Endothelial cell of umbilical vein (primary cell): Measurements from ENCODE around the gene DRICH1. TPM values are rescaled to one million over a fixed set of nuclear protein-coding genes. Genes with fewer than 3 reads are reported as not detected.

ENCODE experiments used
- BruUV-seq: library from RNA; stranded (reverse); fragments of 400-500 nt; replicated peaks from 2 replicates; lab custom pipeline; 2021; lab: Mats Ljungman, UMichigan
- CTCF ChIA-PET: fragments of 300-600, 350-600 bp; sonication (Branson Sonifier 250); formaldehyde crosslinking; loops from one replicate; lab custom pipeline; 2021; ENCODE audit warnings: antibody characterized with exemption, inconsistent platforms; lab: Charles Lee
- POLR2A ChIA-PET: fragments of 300-600, 350-600 bp; sonication (Branson Sonifier 250); formaldehyde crosslinking; loops from one replicate; lab custom pipeline; 2021; ENCODE audit warnings: antibody characterized with exemption, inconsistent platforms; lab: Charles Lee
- DNase-seq: peaks from one replicate; pipeline ENCODE4 v3.0.0-alpha.2; 2011; ENCODE audit warnings: low read depth, low spot score
- FAIRE-seq: peaks from 2 replicates; lab custom pipeline; 2011; peaks lifted over from hg19 to GRCh38; lab: Jason Lieb, UNC
- H2AFZ ChIP-seq: 2 replicates; pipeline ENCODE4 v1.6.0; 2012; ENCODE audit warnings: low read depth, low read length, control low read depth, inconsistent platforms
- H3K27ac ChIP-seq: 2 replicates; pipeline ENCODE4 v1.5.1; 2011; ENCODE audit warnings: low read depth, mild to moderate bottlenecking, control low read depth, low read length, moderate library complexity; ENCODE audit not compliant: insufficient read depth
- H3K27me3 ChIP-seq, 2 experiments: 2 replicates each; pipeline versions ENCODE4 v1.6.0 to v1.6.1; 2011; ENCODE audit warnings: low read length in 2 of 2, mixed read lengths in 1 of 2; ENCODE audit not compliant: control insufficient read depth in 2 of 2, insufficient read depth in 2 of 2
- H3K36me3 ChIP-seq, 2 experiments: 2 replicates in 1 of 2; 3 replicates in 1 of 2; pipeline ENCODE4 v1.5.1; 2011; ENCODE audit warnings: low read length in 2 of 2, mild to moderate bottlenecking in 1 of 2, moderate library complexity in 1 of 2; ENCODE audit not compliant: control insufficient read depth in 2 of 2, insufficient read depth in 2 of 2; ENCODE audit errors: extremely low read depth in 1 of 2
- H3K4me1 ChIP-seq: 3 replicates; pipeline ENCODE4 v1.5.1; 2011; ENCODE audit warnings: mild to moderate bottlenecking, low read length; ENCODE audit not compliant: control insufficient read depth, insufficient read depth; ENCODE audit errors: extremely low read depth
- H3K4me2 ChIP-seq: 2 replicates; pipeline ENCODE4 v1.6.1; 2011; ENCODE audit warnings: low read length, control low read depth, mixed read lengths; ENCODE audit not compliant: insufficient read depth
- H3K4me3 ChIP-seq, 3 experiments: fragments of 200-600 bp in 1 of 3; sonication (generic), shearing (Covaris generic) in 1 of 3; replicated peaks in 1 of 3; 2 replicates each; pipeline ENCODE4 v1.5.1; 2011 to 2016; ENCODE audit warnings: control low read depth in 3 of 3, low read length in 3 of 3, mild to moderate bottlenecking in 2 of 3, inconsistent platforms in 1 of 3, low read depth in 1 of 3, moderate library complexity in 1 of 3; ENCODE audit not compliant: insufficient read depth in 1 of 3
- H3K79me2 ChIP-seq: 2 replicates; pipeline ENCODE4 v1.6.0; 2012; ENCODE audit warnings: low read length, inconsistent platforms; ENCODE audit not compliant: control insufficient read depth, insufficient read depth
- H3K9ac ChIP-seq: replicated peaks from 2 replicates; pipeline ENCODE3; 2011; ENCODE audit warnings: low read length, control low read depth; ENCODE audit not compliant: insufficient read depth; ENCODE audit errors: extremely low read depth
- H3K9me1 ChIP-seq: replicated peaks from 3 replicates; pipeline ENCODE4 v1.6.0; 2011; ENCODE audit warnings: mild to moderate bottlenecking, low read length; ENCODE audit not compliant: control insufficient read depth, insufficient read depth; ENCODE audit errors: extremely low read depth
- H3K9me3 ChIP-seq: replicated peaks from 2 replicates; pipeline ENCODE4 v1.5.1; 2012; ENCODE audit warnings: low read length, inconsistent platforms; ENCODE audit not compliant: control insufficient read depth, insufficient read depth
- H4K20me1 ChIP-seq: replicated peaks from 2 replicates; pipeline ENCODE3; 2011; ENCODE audit warnings: mild to moderate bottlenecking, low read length; ENCODE audit not compliant: control insufficient read depth, insufficient read depth; ENCODE audit errors: extremely low read depth
- CTCF ChIP-seq, 2 donors: IDR thresholded peaks; 1 replicate in 1 of 2; 2 replicates in 1 of 2; pipeline ENCODE4 v1.5.1; 2011; ENCODE audit warnings: low read length in 2 of 2, mild to moderate bottlenecking in 2 of 2, moderate library complexity in 2 of 2, control low read depth in 1 of 2, inconsistent platforms in 1 of 2, low read depth in 1 of 2; ENCODE audit not compliant: insufficient read depth in 1 of 2; ENCODE audit errors: extremely low read depth in 1 of 2
- EZH2 ChIP-seq: IDR thresholded peaks from 2 replicates; pipeline ENCODE4 v1.6.1; 2012; ENCODE audit warnings: borderline replicate concordance, low read depth, mild to moderate bottlenecking, moderate library complexity, low read length, inconsistent platforms; ENCODE audit not compliant: severe bottlenecking
- FOS ChIP-seq: IDR thresholded peaks from 2 replicates; pipeline ENCODE4 v1.6.1; 2011; ENCODE audit warnings: mild to moderate bottlenecking, low read length, moderate library complexity, borderline replicate concordance; ENCODE audit not compliant: insufficient read depth
- GATA2 ChIP-seq: IDR thresholded peaks from 2 replicates; pipeline ENCODE4 v1.7.0; 2011; ENCODE audit warnings: low read depth, mild to moderate bottlenecking, moderate library complexity, mixed read lengths, low read length; ENCODE audit not compliant: insufficient read length, insufficient read depth
- MAX ChIP-seq: IDR thresholded peaks from 2 replicates; pipeline ENCODE4 v1.6.1; 2011; ENCODE audit not compliant: insufficient read depth, insufficient read length
- MYC ChIP-seq: IDR thresholded peaks from one replicate; pipeline ENCODE4 v1.6.1; 2011; ENCODE audit warnings: mild to moderate bottlenecking, low read depth, low read length
- POLR2A ChIP-seq: IDR thresholded peaks from 2 replicates; pipeline ENCODE4 v1.6.1; 2012; ENCODE audit warnings: low read depth, mild to moderate bottlenecking, control low read depth, low read length
- POLR2AphosphoS5 ChIP-seq: IDR thresholded peaks from 2 replicates; pipeline ENCODE4 v1.6.1; 2012; ENCODE audit warnings: low read depth, mild to moderate bottlenecking, control low read depth, low read length, moderate library complexity; ENCODE audit not compliant: insufficient read depth
- dilution Hi-C: fragments of 300-500 bp; cut with MboI; formaldehyde crosslinking; loops from one replicate; pipeline ENCODE4 v1.15.0; 2019; ENCODE audit warnings: low sequenced_read_pairs; ENCODE audit not compliant: extremely low pct_ligation_motif_present
- intact Hi-C: fragments of 100-400 bp; cut with micrococcal nuclease; formaldehyde crosslinking; loops from one replicate; pipeline ENCODE4 v1.10.0; 2022
- polyA plus RNA-seq, 4 experiments: library from polyadenylated mRNA; depleted of rRNA in 3 of 4; stranded (reverse) in 3 of 4; unstranded in 1 of 4; fragments of >200 nt; gene quantifications; 2 replicates each; pipeline versions ENCODE4 v1.2.1 to v1.2.3, GENCODE V29; 2011 to 2012; ENCODE audit warnings: missing spikeins in 1 of 4
- total RNA-seq: library from RNA; stranded (reverse); gene quantifications from 2 replicates; pipeline ENCODE4 v1.2.3, GENCODE V29; 2021

DRICH1 gene
- total and polyA plus RNA-seq, 2 donors (not counting 3 experiments of a cell fraction or from before 2014, with no cell fraction given), result 0.25 TPM; not detected in 1

GRCh38 chr22:23571486-23571885 lies 60.6 kb downstream of the DRICH1 start:
- Histone ChIP-seq H3K9ac (no peak overlapping the region), H3K36me3 (no peaks in the 10 kb centered on the region), H3K4me1 (no peaks in the 10 kb centered on the region), H4K20me1 (no peaks in the 10 kb centered on the region), H3K27ac (no peak overlapping the region), H2AFZ (no peak overlapping the region), H3K27me3 (peaks cover 6 to 8% of the 10 kb centered on the region in 2 experiments), H3K4me2 (no peak overlapping the region), H3K79me2 (no peaks in the 10 kb centered on the region), H3K9me1 (no peaks in the 10 kb centered on the region), H3K9me3 (no peaks in the 10 kb centered on the region), H3K4me3 (no peak overlapping the region)
- TF ChIP-seq EZH2 (no peak), POLR2A (no peak), CTCF (IDR thresholded peaks at IDR 0.05; ENCODE audit: extremely low read depth in 1 of 2, insufficient read depth in 1 of 2, low read depth in 1 of 2, low read length in 2 of 2) (no peak), MAX (no peak), FOS (no peak), GATA2 (no peak), POLR2AphosphoS5 (no peak), MYC (no peak)
- no peak for DNase-seq
- intact Hi-C loops (no loop called here), dilution Hi-C loops (no loop called here)
- ChIA-PET POLR2A (no interaction called here), CTCF (interaction anchor here (0.7 kb wide), 1 partner anchor 9 kb away, joined by 3 read pairs; no protein-coding TSS in a partner anchor)
- no peak for FAIRE-seq
- no TSS peak for BruUV-seq
